Trophoblast cell (in vitro differentiated cells and primary cell): ENCODE results near the gene ROBO1.

Experiments used
- DNase-seq, 2 donors: peaks; one replicate each; pipeline ENCODE4 v3.0.0-alpha.2; 2016
- H2AFZ ChIP-seq: 2 replicates; pipeline ENCODE4 v1.6.1; 2013; ENCODE audit warnings: low read length, moderate library complexity, mild to moderate bottlenecking; ENCODE audit not compliant: insufficient read depth, poor library complexity
- H2AK5ac ChIP-seq: 2 replicates; pipeline ENCODE4 v1.6.1; 2013; ENCODE audit warnings: mild to moderate bottlenecking, low read length
- H2BK120ac ChIP-seq: 2 replicates; pipeline ENCODE4 v1.6.1; 2013; ENCODE audit warnings: low read length, mild to moderate bottlenecking, moderate library complexity; ENCODE audit not compliant: insufficient read depth, poor library complexity
- H2BK12ac ChIP-seq: 2 replicates; pipeline ENCODE4 v1.6.1; 2013; ENCODE audit warnings: mild to moderate bottlenecking, low read length, moderate library complexity
- H2BK5ac ChIP-seq: 2 replicates; pipeline ENCODE4 v1.6.1; 2013; ENCODE audit warnings: low read length, low read depth, moderate library complexity, mild to moderate bottlenecking; ENCODE audit not compliant: poor library complexity
- H3K14ac ChIP-seq: 2 replicates; pipeline ENCODE4 v1.6.1; 2013; ENCODE audit warnings: mild to moderate bottlenecking, low read length
- H3K18ac ChIP-seq: 2 replicates; pipeline ENCODE4 v1.6.1; 2013; ENCODE audit warnings: mild to moderate bottlenecking, low read length
- H3K23ac ChIP-seq: 2 replicates; pipeline ENCODE4 v1.6.1; 2013; ENCODE audit warnings: low read length
- H3K27ac ChIP-seq: 2 replicates; pipeline ENCODE4 v1.5.1; 2013; ENCODE audit warnings: low read depth, mild to moderate bottlenecking, inconsistent platforms, low read length, moderate library complexity
- H3K27me3 ChIP-seq: 2 replicates; pipeline ENCODE4 v1.6.1; 2013; ENCODE audit warnings: inconsistent platforms, mild to moderate bottlenecking, low read length, moderate library complexity; ENCODE audit not compliant: insufficient read depth
- H3K36me3 ChIP-seq, 2 experiments: 1 replicate in 1 of 2; 2 replicates in 1 of 2; pipeline ENCODE4 v1.6.1; 2013; ENCODE audit warnings: low read length in 2 of 2, mild to moderate bottlenecking in 2 of 2, moderate library complexity in 1 of 2; ENCODE audit not compliant: insufficient read depth in 2 of 2, control insufficient read depth in 1 of 2
- H3K4ac ChIP-seq: 2 replicates; pipeline ENCODE4 v1.6.1; 2013; ENCODE audit warnings: low read depth, mild to moderate bottlenecking, low read length, moderate library complexity
- H3K4me1 ChIP-seq, 2 experiments: 1 replicate in 1 of 2; 2 replicates in 1 of 2; pipeline ENCODE4 v1.6.1; 2013; ENCODE audit warnings: low read length in 2 of 2, mild to moderate bottlenecking in 2 of 2, moderate library complexity in 1 of 2; ENCODE audit not compliant: insufficient read depth in 2 of 2, control insufficient read depth in 1 of 2
- H3K4me2 ChIP-seq: 2 replicates; pipeline ENCODE4 v1.6.1; 2013; ENCODE audit warnings: inconsistent platforms, mild to moderate bottlenecking, low read length, moderate library complexity
- H3K4me3 ChIP-seq: 2 replicates; pipeline ENCODE4 v1.5.1; 2013; ENCODE audit warnings: mild to moderate bottlenecking, low read depth, low read length, inconsistent platforms
- H3K79me1 ChIP-seq: one replicate; pipeline ENCODE4 v1.6.1; 2013; ENCODE audit warnings: low read length
- H3K79me2 ChIP-seq: 2 replicates; pipeline ENCODE4 v1.6.1; 2013; ENCODE audit warnings: low read length, mild to moderate bottlenecking; ENCODE audit not compliant: control insufficient read depth, insufficient read depth, poor library complexity
- H3K9ac ChIP-seq: 2 replicates; pipeline ENCODE4 v1.6.1; 2013; ENCODE audit warnings: mild to moderate bottlenecking, low read length
- H3K9me3 ChIP-seq: 2 replicates; pipeline ENCODE4 v1.6.1; 2013; ENCODE audit warnings: low read depth, mild to moderate bottlenecking, control low read depth, inconsistent platforms, low read length; ENCODE audit not compliant: insufficient read depth
- H4K12ac ChIP-seq: 2 replicates; pipeline ENCODE4 v1.6.1; 2013; ENCODE audit warnings: low read depth, mild to moderate bottlenecking, low read length, moderate library complexity
- H4K8ac ChIP-seq: 2 replicates; pipeline ENCODE4 v1.6.1; 2013; ENCODE audit warnings: low read depth, mild to moderate bottlenecking, low read length, moderate library complexity
- H4K91ac ChIP-seq: one replicate; pipeline ENCODE4 v1.6.1; 2013; ENCODE audit warnings: low read depth, mild to moderate bottlenecking, low read length, moderate library complexity
- WGBS: extraction: QIAGEN DNeasy Blood & Tissue Kit; methylation state at CpG from one replicate; pipeline ENCODE4 v1.1.7; 2013; ENCODE audit warnings: missing lambda C conversion rate; ENCODE audit not compliant: insufficient read length, insufficient coverage; ENCODE audit errors: extremely low coverage; 5-methylcytosine and 5-hydroxymethylcytosine counted together

ROBO1 gene

GRCh38 chr3:79115458-79115857 lies 652.3 kb downstream of the ROBO1 start:
- Histone ChIP-seq H4K91ac (no peak overlapping the region), H3K23ac (no peak overlapping the region), H3K9ac (no peak overlapping the region), H3K9me3 (no peaks in the 10 kb centered on the region), H3K27ac (no peak overlapping the region), H3K4ac (no peak overlapping the region), H4K8ac (no peak overlapping the region), H3K4me2 (no peak overlapping the region), H4K12ac (no peak overlapping the region), H3K27me3 (no peaks in the 10 kb centered on the region), H3K18ac (no peak overlapping the region), H3K4me3 (no peak overlapping the region), H3K79me1 (no peaks in the 10 kb centered on the region), H3K4me1 (no peaks in the 10 kb centered on the region), H2BK120ac (no peak overlapping the region), H2BK12ac (no peak overlapping the region), H3K36me3 (no peaks in the 10 kb centered on the region), H3K79me2 (no peaks in the 10 kb centered on the region), H2AFZ (no peak overlapping the region), H2AK5ac (no peak overlapping the region), H3K14ac (no peak overlapping the region), H2BK5ac (no peak overlapping the region)
- no peak for DNase-seq
- no CpG with 5 or more reads among the region's 4 CpGs for WGBS

GRCh38 chr3:79113876-79114275 lies 653.9 kb downstream of the ROBO1 start:
- no peaks in the 10 kb centered on the region for H3K79me2 ChIP-seq

GRCh38 chr3:79111375-79112052 lies 656.3 kb downstream of the ROBO1 start:
- no peaks in the 10 kb centered on the region for H3K36me3 ChIP-seq
- no peak overlapping the region for H2BK120ac ChIP-seq
- no CpG with 5 or more reads among the region's 3 CpGs for WGBS
- no peaks in the 10 kb centered on the region for H3K9me3 ChIP-seq
- H3K4ac ChIP-seq: no peak overlapping the region
- no peaks in the 10 kb centered on the region for H3K4me1 ChIP-seq
- no peaks in the 10 kb centered on the region for H3K27me3 ChIP-seq
- no peak overlapping the region for H2BK5ac ChIP-seq
- no peak overlapping the region for H3K9ac ChIP-seq
- no peak overlapping the region for H3K23ac ChIP-seq
- H3K27ac ChIP-seq: no peak overlapping the region
- no peak overlapping the region for H4K8ac ChIP-seq
- no peak overlapping the region for H2AK5ac ChIP-seq
- no peak overlapping the region for H2AFZ ChIP-seq
- no peak overlapping the region for H3K4me2 ChIP-seq
- H3K79me1 ChIP-seq: no peaks in the 10 kb centered on the region
- no peak overlapping the region for H3K4me3 ChIP-seq
- H3K79me2 ChIP-seq: no peaks in the 10 kb centered on the region
- no peak for DNase-seq
- H4K91ac ChIP-seq: no peak overlapping the region
- H3K18ac ChIP-seq: no peak overlapping the region
- no peak overlapping the region for H4K12ac ChIP-seq
- H3K14ac ChIP-seq: no peak overlapping the region
- H2BK12ac ChIP-seq: no peak overlapping the region

More at GRCh38 chr3:79113876-79114275, 653.9 kb downstream of the ROBO1 start:
- Histone ChIP-seq H4K12ac (no peak overlapping the region), H3K4me3 (no peak overlapping the region), H3K9me3 (no peaks in the 10 kb centered on the region), H3K4me2 (no peak overlapping the region), H2BK12ac (no peak overlapping the region), H4K91ac (no peak overlapping the region), H2AK5ac (no peak overlapping the region), H2BK5ac (no peak overlapping the region), H2AFZ (no peak overlapping the region), H3K4ac (no peak overlapping the region), H3K36me3 (no peaks in the 10 kb centered on the region), H3K27me3 (no peaks in the 10 kb centered on the region), H4K8ac (no peak overlapping the region), H2BK120ac (no peak overlapping the region), H3K27ac (no peak overlapping the region), H3K79me1 (no peaks in the 10 kb centered on the region), H3K18ac (no peak overlapping the region), H3K9ac (no peak overlapping the region), H3K23ac (no peak overlapping the region), H3K4me1 (no peaks in the 10 kb centered on the region), H3K14ac (no peak overlapping the region)
- DNase-seq: no peak
- no CpG with 5 or more reads among the region's 3 CpGs for WGBS

GRCh38 chr3:79109754-79110153 lies 658.0 kb downstream of the ROBO1 start:
- Histone ChIP-seq H3K9me3 (no peaks in the 10 kb centered on the region), H3K23ac (no peak overlapping the region), H3K79me1 (no peaks in the 10 kb centered on the region), H3K4me2 (no peak overlapping the region), H3K14ac (no peak overlapping the region), H2AK5ac (no peak overlapping the region), H3K36me3 (no peaks in the 10 kb centered on the region), H2BK120ac (no peak overlapping the region), H3K27ac (no peak overlapping the region), H4K91ac (no peak overlapping the region), H4K8ac (no peak overlapping the region), H3K4me1 (no peaks in the 10 kb centered on the region), H3K4me3 (no peak overlapping the region), H3K18ac (no peak overlapping the region), H3K9ac (no peak overlapping the region), H3K27me3 (no peaks in the 10 kb centered on the region), H3K79me2 (no peaks in the 10 kb centered on the region), H4K12ac (no peak overlapping the region), H3K4ac (no peak overlapping the region), H2BK12ac (no peak overlapping the region), H2AFZ (no peak overlapping the region), H2BK5ac (no peak overlapping the region)
- no CpG with 5 or more reads among the region's 2 CpGs for WGBS
- DNase-seq: no peak
